Cardiac muscle cell (in vitro differentiated cells and primary cell): Measurements from ENCODE around the gene CD53. TPM values are rescaled to one million over a fixed set of nuclear protein-coding genes. Genes with fewer than 3 reads are reported as not detected.
"Not testable (repeated sequence)": the region's sequence is repeated elsewhere in the genome, so short reads cannot be mapped to it uniquely, and the experiment has no call there.

Experiments used
- DNase-seq, 2 donors: peaks; one replicate each; pipeline versions ENCODE4 v3.0.0 to v3.0.0-alpha.2; 2010 to 2017; ENCODE audit warnings: low read depth in 1 of 2, low spot score in 1 of 2
- H3K27ac ChIP-seq: fragments of 200-600 bp; sonication (generic); 2 replicates; pipeline ENCODE4 v1.5.1; 2016
- H3K27me3 ChIP-seq: fragments of 200-600 bp; sonication (generic); 2 replicates; pipeline ENCODE4 v1.6.0; 2016; ENCODE audit warnings: control low read depth
- H3K36me3 ChIP-seq: fragments of 200-600 bp; sonication (generic); 2 replicates; pipeline ENCODE4 v1.5.1; 2016; ENCODE audit warnings: control low read depth
- H3K4me1 ChIP-seq: fragments of 200-600 bp; sonication (generic); 2 replicates; pipeline ENCODE4 v1.8.1; 2017; ENCODE audit warnings: low read depth, mild to moderate bottlenecking, mixed run types
- H3K4me3 ChIP-seq: fragments of 200-600 bp; sonication (generic); 2 replicates; pipeline ENCODE4 v1.5.1; 2016; ENCODE audit warnings: mild to moderate bottlenecking
- H3K9me3 ChIP-seq: fragments of 200-600 bp; sonication (generic); 2 replicates; pipeline ENCODE4 v1.5.1; 2017; ENCODE audit warnings: low read depth, mild to moderate bottlenecking, control low read depth
- CTCF ChIP-seq: IDR thresholded peaks from 2 replicates; pipeline ENCODE4 v1.5.1; 2012; ENCODE audit warnings: low read depth, mild to moderate bottlenecking, low read length
- polyA plus RNA-seq: library from polyadenylated mRNA; unstranded; fragments of >200 nt; fragmentation: Nextera tagmentation; extraction: Ambion mirVana; gene quantifications from 2 replicates; pipeline ENCODE4 v1.2.1, GENCODE V29; 2016
- total RNA-seq: library from RNA; depleted of rRNA; stranded (reverse); fragments of >200 nt; gene quantifications from 2 replicates; pipeline ENCODE4 v1.2.3, GENCODE V29; 2016

Gene CD53, protein sequence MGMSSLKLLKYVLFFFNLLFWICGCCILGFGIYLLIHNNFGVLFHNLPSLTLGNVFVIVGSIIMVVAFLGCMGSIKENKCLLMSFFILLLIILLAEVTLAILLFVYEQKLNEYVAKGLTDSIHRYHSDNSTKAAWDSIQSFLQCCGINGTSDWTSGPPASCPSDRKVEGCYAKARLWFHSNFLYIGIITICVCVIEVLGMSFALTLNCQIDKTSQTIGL
- total RNA-seq (not detected in 2 replicates), polyA plus RNA-seq (0.59 TPM in 1 of 2 replicates, not detected in the other)

GRCh38 chr1:110872745-110873720 is at the start of gene CD53:
TSS of gene CD53 (plus strand) at chr1:110873148. CDS start at chr1:110891409, 18,261 bp downstream.
- Histone ChIP-seq H3K27me3 (no peaks in the 10 kb centered on the region), H3K4me1 (no peaks in the 10 kb centered on the region), H3K36me3 (no peaks in the 10 kb centered on the region), H3K4me3 (no peak within 1 kb of the TSS), H3K9me3 (no peaks in the 10 kb centered on the region), H3K27ac (no peak within 1 kb of the TSS)
- no peak for DNase-seq
- TF ChIP-seq CTCF = no peak

DNA sequence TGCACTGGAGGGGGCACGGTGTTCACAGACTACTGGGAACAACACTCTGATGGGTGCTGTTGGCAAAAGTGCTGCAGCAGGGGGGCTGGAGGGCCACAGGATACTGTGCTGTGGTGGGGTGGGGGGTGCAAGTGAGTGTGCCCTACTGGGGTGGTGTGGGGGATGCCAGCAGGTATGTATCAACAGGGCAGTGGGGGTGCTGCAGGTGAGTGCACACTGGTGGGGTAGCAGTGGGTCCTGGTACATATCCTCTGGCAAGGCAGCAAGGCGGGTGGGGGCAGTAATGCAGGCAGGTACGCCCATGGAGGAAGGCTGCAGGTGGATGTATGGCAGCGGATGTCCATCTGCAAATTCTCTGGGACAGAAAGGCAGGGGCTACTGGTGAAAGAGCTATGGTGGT is 48.8 kb upstream of the CD53 start:
- no peak for DNase-seq
- H3K27me3 ChIP-seq = no peaks in the 10 kb centered on the region
- H3K27ac ChIP-seq = no peak overlapping the region
- H3K4me1 ChIP-seq = no peaks in the 10 kb centered on the region
- H3K9me3 ChIP-seq = no peaks in the 10 kb centered on the region
- no peaks in the 10 kb centered on the region for H3K36me3 ChIP-seq
- no peak for TF ChIP-seq CTCF
- H3K4me3 ChIP-seq = no peak overlapping the region

DNA sequence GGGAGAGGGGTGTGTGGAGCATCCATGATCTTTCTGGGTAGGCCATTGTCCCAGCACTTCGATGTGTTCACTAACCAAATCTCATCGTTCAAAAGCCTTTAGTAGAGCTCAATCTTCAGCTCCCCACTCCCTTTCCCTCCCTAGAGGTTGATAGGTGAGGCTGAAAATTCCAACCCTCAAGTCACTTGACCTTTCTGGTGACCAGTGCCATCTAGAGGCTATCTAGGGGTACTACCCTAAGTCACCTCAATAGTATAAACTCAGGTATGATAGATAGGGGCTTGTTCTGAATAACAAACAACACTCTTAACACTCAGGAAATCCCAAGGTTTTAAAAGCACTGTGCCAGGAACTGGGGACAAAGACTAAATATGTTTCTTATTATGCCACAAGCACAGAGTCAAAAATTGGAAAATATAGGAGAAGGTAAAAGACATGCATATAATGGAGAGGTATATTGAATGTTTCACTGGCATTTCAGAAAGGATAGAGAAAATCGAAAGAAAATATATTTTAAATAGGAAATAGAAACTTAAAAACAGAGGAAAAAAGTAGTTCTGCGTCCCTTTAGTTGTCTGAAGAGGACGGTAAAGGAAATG is 42.9 kb upstream of the CD53 start:
- Histone ChIP-seq H3K4me1 (no peaks in the 10 kb centered on the region), H3K4me3 (no peak overlapping the region), H3K36me3 (no peaks in the 10 kb centered on the region), H3K27me3 (no peaks in the 10 kb centered on the region), H3K9me3 (no peaks in the 10 kb centered on the region), H3K27ac (no peak overlapping the region)
- peak; percentile 77 for TF ChIP-seq CTCF
- DNase-seq = peak; percentile 25 to 48

GRCh38 chr1:110833779-110834178 is 39.2 kb upstream of the CD53 start:
- not testable (repeated sequence) for H3K36me3 ChIP-seq, H3K9me3 ChIP-seq, H3K4me1 ChIP-seq, H3K27ac ChIP-seq, H3K27me3 ChIP-seq, H3K4me3 ChIP-seq, DNase-seq

DNA sequence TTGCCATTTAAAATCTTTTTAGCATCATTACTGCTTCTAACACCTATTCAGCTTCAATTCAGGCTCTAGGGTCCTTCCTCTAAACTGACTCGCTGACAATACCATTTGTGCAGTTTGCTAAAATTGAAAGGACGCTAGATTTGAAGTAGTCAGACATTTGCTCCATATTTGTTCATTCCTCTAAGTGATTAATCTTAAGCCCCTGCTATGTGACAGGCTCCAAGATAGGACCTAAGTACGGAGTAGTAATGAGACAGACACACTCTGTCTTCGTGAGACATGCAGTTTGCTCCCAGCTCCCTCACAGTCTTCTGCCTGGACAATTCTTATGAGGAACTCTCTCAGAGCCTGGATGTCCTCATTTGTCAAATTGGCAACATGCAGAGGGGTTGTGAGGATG is 26.1 kb upstream of the CD53 start:
- no peaks in the 10 kb centered on the region for H3K9me3 ChIP-seq
- TF ChIP-seq CTCF = no peak
- H3K36me3 ChIP-seq = no peaks in the 10 kb centered on the region
- DNase-seq = no peak
- no peaks in the 10 kb centered on the region for H3K27me3 ChIP-seq
- H3K4me3 ChIP-seq = no peak overlapping the region
- H3K27ac ChIP-seq = no peak overlapping the region
- H3K4me1 ChIP-seq = no peaks in the 10 kb centered on the region
